ENCODE measurements around the gene UPF3A.

DNA sequence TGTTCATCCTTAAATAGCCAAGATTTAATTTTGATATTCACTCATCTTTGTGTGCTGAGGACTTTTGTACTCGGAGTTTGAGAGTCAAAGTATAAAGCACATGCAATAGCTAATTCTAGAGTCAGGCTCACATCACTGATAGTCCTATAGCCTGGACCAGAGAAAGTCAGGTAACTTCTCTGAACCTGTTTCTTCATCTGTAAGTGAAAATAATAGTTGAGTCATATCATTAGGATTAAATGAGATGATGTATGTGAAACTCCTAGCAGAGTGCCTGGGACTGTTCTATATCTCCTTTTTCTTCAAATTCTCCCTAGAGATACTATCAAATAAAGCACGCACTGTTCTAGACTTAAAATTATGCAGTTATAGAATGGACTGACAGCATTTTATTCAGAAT lies 41.9 kb downstream of the UPF3A start:
- TF ChIP-seq CTCF (IDR thresholded peaks at IDR 0.05; ENCODE audit: low read length) (no peak), EZH2 (IDR thresholded peaks at IDR 0.05; ENCODE audit: borderline replicate concordance, low read length) (no peak)

All from OCI-LY1 (cell line).